ENCODE data around the gene ERC1.

ERC1 gene

DNA sequence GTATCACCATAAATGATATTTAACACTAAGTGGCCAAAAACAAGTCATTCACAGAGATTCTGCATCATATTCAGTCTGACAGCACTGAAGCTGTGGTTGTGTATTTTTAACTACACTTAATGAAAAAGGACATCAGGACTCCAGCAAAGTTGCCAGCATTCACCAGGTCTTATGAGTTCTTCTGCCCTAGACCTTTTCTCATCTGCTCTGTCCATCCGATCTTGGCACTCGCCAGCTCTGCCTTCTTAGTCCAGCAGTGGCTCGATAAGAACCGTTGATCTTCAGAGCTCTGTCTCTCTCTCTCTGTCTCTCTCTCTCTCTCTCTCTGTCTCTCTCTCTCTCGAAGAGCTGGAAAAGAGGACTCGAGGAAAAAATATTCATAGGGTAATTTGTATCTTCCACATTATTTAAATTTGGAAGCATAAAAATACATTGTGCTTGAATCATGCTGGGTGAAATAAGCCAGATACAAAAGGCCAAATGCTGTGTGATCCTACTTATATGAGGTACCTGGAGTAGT is 371.2 kb downstream of the ERC1 start:
- no peak for DNase-seq

DNA sequence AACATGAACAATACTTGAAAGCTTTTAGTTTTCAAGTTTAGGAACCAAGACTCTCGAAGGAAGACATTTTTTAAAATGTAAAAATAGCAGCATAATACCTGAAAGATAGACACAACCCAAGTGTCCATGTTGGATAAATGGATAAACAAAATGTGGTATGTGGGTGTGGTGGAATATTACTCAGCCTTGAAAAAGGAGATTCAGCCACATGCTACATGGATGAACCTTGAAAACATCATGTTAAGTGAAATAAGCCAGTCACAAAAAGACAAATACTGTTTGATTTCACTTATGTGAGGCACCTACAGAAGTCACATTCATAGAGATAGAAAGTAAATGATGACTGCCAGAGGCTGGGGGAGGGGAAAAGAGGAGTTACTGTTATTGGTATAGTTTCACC is 374.7 kb downstream of the ERC1 start:
- no peak for DNase-seq

DNA sequence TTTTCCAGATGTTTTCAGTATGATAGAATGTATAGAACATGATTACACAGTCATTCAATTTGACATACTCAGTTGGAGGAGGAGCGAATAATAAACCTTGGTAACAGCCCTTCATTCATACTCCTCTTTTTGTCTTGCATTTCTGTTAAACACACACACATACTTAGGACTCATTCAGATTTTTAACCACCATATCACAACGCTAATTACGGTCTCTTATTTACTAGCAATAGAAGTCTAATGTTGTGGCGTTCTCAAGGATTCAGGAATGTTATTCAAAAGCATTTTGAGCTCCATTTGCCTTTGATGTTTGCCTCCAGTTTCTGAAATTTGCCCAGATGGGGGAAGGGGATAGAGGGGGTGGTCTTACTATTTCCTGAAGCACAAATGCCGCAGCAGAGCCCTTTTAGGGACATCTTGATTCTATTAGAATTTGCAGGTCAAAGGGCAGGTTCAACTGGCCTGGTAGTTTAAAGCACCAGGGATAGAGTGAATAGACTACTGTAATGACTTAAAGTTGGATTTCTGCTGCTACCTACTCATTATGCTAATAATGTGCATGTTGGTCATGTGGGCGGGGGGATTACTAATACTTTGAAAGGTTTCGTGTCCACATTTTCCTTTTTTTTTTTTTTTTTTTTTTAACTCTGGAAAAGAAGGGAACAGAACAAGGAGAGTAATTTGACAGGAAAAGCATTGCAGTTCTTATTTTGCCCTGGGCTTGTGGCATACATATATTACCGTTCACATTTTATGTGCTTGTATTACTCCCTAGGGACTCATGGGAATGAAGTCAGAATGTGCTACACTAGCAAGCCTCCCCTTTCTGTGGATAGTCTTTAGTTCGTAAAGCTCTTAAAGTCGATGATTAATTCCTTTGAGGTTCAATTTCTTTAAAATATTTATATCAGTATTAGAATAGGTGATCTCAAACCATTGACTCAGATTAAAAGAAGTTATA is 376.6 kb downstream of the ERC1 start:
- peak; percentile 63 for DNase-seq

DNA sequence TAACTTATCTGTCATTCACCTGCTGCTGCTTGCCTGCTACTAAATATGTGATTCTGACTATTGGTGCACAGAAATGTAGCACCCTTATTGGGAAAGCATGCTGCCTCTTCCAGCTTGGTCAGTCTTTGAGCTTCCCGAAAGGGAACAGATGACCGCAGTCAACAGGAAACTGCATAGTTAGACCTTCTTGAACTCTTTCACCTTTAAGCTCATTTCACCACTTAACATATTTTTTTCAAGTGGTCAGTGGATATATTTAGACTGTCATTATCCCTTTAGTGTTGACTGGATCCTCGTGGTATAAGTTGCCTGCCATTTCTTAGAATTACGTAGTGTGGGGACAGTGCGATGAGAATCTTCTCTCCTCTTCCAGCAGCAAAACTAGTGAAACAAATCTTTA is 378.4 kb downstream of the ERC1 start:
- no peak for DNase-seq

DNA sequence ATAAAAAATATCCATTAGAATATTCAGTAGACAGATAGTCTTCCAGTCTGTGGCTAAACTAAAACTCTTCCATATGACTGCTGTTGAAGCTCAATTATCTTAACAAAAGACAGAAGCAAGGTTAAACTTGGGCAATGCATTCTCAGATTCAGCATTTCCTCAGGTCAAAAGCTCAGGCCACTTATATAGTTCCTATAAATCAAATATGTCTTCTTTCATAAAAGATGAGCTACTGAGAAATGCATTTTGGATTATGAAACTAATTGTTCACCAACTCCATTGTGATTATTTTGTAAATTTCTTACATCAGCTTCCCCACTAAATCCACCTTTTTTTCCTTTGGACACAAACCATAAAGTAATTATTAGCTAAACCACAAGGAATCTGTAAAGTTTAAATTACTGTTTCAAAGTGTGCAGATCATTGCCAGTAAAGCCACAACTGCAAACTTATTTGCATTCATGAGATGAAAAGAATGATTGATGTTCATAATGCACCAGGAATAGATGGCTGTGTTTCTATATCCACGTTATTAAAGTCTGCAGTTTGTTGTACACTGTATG is 379.0 kb downstream of the ERC1 start:
- DNase-seq, result peak; percentile 82

DNA sequence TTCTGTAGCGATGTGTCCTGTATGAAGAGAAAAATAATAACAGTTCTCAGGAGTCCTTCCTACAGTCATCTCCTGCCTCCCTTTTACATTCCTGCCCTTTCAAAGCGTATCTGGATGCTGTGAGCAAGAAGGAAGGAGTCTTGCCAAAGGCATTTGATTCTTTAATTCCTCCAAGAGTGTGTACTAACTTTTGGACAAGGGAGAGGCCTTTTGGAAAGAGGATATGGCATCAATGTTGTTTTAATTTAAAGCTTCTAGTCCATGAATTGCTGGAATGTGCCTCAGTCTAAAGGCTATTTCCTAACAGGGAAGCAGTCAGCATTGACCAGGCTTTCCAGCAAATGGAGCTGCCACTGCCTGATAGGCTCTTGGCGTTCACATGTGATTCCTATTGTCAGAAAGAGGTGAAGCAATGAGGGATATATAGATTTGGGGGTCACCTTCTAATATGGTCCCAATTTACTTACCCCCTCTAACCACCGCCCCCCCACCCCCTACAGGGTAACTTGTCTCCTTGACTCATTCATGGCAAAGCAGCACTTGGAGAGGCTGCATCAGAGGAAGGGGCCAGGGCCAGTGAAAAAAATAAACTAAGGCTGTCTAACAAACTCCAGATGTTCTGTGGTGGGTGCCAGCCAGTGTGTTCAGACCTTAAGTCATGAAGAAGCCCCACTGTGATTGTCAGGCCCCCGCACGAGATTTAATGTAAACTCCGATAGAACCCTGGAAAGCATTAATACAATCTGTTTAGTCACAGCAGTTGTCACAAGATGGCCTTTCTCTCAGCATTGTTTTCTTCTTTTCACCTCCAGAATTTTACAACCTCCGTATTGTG is 383.1 kb downstream of the ERC1 start:
- peak; percentile 94 for DNase-seq

DNA sequence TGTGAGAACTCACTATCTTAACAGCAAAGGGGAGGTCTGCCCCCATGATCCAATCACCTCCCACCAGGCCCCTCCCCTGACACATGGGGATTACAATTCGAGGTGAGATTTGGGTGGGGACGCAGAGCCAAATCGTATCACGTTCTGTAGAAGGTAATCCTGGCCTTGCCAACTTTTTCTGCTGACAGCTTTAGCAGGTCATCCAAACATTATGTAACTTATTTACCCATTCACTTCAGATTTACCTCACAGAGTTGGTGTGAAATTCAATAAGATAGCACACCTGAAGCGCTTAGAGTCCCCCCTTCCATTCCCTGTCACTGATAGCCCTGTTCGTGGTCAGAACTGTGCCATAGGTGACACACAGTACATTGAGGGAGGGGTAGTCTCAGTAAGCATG is 384.3 kb downstream of the ERC1 start:
- DNase-seq, result no peak

DNA sequence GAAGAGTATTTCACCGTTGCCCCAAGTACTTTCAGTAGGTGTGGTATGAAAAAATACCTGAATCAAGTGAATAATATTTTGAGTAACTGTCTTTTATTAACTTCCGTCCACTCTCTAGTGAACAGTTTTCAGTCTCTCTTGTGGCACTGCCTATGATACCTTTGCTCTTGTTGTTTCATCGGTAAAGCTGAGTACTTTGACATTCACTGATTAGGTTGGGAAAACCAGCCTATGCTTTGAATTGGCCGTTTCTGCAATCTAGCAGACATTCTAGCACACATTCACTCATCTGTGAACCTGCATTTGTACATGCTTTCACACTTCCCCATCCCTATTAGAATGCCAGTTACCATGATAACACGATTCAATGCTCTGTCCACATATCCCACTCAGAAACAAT is 386.1 kb downstream of the ERC1 start:
- no peak for DNase-seq

DNA sequence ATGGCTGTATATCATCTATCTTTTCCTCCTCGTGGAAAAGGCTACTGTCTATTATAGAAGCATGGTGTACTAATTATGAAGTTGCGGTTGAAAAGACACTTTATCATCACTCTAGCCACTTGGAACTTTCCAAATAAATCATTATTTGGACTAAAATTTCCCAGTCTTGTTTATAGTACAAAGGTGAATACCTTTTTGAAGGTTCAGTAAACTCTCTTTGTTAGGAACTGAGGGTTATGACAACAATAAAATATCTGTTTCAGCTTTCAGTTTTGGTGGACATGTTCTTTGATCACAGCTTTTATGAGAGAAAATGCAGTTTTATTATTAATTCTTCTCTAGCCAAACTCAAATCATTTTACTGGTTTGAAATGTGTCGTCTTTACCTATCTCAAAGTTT is 386.7 kb downstream of the ERC1 start:
- DNase-seq, result no peak

DNA sequence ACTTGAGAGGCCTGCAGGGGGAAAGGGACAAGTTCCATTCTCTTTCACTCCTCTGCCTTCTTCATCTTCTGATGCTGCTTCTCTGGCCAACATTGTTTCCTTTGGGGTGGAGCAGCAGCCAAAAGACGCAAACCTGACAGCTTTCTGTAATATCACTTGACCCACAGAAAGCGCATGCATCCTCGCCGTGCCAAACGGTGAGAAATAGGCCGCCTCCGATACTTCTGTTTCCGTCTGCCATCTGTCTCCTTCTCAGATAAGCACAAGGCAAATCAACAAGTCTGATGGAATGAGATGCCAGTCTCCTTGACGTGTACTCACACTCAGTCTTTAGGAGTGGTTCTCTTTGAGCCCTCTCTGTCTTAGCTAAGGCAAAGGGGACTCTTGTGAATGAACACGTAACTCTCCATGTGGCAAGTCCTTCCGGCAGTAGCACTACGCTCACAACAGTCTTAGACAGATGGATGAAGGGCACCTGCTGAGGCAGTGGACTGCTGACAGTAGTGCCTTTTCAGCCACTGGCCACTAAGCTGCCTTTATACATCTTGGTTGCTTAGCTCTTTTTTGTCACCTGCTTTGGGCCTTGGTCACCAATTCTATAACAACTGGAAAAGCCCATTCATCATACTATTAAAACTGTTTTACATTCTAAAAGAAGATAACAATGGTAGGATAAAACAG is 389.3 kb downstream of the ERC1 start:
- DNase-seq, result no peak

DNA sequence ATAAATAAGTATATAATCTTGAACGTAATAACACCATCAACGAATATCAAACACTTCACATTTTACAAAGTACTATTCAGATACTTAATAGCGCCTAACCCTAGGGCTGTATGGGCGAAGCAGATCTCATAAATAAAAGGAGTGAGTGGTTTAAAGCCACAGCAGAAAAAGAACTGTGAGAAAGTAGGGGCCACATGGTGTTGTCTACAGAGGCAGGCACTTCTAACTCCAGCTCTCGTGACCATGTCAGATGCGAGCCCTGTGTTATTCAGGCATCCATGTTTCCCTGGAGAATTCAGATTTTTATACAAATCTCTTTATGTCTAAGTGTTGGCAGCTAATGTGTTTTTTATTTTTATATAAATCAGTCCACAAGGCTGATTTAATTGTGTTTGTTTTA is 391.1 kb downstream of the ERC1 start:
- no peak for DNase-seq

DNA sequence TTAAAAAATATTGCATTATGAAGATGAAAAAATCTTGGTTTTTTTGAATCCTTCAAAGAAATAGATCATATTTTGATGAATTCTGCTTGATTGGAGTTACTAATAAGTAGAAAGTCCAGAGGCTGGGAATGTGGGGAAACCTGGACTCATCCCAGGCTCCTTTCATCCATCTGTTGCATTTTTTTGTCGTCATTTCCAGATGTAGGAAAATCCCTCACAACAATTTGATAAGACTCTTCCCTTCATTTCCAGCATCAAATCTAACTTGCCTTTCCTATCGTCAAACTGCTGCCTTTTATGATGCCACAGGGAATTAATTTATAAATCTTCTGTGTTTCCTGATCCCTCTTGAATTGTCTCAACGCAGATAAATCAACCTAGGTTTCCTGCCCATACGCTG is 391.8 kb downstream of the ERC1 start:
- DNase-seq, result no peak

DNA sequence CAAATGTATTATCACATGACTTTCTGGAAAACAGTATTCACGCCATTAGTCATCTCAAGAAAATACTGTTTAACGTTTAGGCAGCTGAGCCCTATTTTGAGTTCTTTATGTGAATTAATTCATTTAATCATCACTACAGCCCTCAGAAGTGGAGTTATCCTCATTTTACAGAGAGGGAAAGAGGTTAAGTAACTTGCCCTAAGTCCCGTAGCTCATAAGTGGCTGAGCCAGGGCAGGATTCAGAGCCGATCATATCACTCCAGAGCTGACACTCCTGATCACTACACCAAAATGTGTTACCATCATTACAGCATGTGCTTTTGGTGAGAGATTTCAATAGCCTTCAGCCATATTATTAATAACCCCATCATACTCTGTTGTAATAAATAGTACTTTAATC is 392.7 kb downstream of the ERC1 start:
- no peak for DNase-seq

DNA sequence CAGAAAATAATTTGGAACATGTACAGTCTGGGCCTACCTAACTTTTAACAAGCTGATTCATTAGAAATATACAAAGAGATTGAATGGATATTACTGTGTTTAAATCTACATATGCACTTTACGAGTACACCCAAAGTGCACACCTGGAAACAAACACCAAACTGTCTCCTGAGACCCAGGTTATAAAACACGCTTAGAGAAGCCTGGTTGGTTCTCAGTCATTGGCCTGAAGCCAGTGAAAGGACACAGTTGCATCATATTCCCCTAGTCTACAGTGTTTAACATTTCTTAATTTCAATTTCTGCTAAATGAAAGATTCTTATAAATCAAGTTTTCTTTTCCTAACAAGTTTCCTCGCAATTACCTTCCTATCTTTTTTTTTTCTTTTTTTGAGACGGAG is 393.9 kb downstream of the ERC1 start:
- DNase-seq, result no peak

DNA sequence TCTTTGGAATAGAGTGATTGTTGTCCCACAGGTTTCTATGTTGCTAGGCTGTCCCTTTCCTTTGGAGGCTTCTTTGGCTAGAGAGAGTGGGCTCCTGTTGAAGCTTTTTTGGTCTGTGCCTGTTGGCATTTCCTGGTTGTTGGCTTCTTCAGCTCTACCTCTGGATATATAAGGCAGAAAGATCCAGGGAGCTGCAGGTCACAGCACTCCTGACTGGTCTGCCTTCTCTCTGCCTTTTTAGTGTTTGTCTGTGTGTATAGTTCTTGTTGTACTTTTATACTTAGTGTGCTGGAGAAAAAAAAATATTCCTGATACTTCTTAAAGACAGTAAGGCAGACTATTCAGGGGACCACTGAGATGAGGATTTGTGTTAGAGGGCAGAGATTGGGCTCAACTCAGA is 400.7 kb downstream of the ERC1 start:
- DNase-seq, result no peak

DNA sequence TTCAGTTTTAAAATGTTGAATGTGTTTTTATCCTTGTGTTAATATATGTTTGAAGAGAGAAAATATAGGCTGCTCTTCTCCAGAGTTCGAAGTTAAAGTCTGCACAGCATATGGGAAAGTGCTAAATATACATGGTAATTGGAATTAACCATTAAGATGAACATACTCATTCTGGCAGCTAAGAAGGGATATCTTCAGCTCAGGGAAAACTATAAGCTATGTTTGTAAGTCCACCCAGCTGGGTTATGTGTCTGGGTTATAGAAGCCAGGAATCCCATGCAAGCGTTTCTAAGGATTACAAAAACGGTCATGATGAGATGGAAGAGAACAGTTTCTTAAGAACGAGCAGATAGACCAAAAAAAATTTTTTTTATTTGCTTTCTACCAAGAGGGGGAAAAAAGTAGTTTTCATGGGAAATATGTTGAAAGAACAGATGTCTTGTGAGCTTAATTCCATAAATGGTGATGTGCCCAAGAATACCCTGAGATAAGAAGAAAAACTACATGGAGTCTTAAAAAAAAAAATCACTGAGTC is 404.5 kb downstream of the ERC1 start:
- DNase-seq, result no peak

DNA sequence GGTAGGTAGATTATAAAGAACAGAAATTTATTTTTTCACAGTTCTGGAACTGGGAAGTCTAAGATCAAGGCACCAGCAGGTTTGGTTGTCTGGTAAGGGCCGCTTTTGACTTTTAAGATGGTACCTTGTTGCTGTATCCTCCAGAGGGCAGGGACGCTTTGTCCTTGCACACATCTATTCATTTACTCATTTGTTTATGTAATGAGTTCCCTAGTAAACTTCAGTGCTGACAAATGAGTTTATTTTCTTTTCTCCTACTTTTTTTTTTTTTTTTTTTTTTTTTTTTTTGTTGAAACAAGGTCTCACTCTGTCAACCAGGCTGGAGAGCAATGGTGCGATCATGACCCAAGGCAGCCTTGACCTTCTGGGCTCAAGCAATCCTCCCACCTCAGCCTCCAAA is 407.6 kb downstream of the ERC1 start:
- peak; percentile 39 for DNase-seq

DNA sequence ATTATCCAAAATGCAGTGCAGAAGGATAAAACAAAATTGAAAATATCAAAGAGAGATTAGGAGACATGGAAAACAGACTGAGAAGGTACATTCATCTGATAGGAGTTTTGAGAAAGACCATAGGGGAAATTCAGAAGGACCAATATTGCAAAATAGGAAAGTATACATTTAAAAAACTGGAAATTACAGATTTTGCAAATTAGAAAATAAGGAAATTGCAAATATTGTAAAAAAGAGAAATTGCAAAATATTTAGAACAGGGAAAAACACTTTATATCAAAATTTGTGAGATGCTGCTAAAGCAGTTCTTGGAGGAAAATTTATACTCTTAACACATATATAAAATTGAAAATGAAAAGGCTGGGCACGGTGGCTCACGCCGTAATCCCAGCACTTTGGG is 410.9 kb downstream of the ERC1 start:
- DNase-seq, result no peak

DNA sequence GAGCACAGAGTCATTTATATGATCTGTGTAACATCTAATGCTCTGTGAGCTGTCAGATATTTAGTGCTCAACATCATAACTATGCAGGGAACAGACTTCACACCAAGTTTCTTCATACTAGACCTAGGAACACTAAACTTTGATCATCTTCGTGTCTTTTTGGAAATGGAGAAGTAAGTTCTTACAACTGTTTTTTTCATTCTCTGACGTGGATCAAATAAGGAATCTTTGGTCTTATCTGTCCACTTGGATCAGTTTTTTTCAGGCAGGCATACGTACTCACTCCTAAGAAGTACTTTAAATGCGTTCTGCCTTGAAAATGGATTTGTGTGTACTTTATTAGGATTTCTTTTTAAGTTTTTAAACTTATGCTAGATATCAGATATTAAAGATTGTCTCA is 412.4 kb downstream of the ERC1 start:
- no peak for DNase-seq

DNA sequence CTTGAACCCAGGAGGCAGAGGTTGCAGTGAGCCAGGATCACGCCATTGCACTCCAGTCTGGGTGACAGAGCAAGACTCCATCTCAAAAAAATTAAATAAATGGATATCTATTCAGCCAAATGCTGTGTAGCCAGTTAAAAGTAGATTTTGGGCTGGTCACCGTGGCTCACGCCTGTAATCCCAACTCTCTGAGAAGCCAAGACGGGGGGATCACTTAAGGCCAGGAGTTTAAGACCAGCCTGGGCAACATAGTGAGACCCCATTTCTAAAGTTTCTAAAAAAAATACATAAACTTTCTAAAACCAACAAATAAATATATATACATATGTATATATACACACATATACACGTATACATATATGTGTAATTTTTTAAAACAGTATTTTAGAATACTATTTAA is 414.6 kb downstream of the ERC1 start:
- no peak for DNase-seq

DNA sequence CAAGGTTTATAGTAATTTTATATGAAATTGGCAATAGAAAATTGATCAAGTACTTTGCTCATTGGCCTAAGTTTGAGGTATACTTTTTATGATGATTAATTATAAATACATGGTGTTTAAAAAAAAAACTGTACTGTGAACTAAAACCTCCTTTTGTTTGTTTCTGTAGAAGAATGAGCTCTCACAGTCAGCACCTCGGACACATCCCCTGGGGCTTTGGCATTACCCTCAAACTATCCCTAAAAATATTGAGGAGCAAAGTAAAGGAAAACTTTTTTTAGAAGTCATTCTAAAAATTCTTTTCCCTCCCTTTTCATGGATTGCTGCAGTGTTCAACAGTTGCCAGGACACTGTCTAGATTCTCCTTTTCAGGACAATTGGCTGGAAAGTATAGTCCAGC is 419.8 kb downstream of the ERC1 start:
- DNase-seq, result no peak

DNA sequence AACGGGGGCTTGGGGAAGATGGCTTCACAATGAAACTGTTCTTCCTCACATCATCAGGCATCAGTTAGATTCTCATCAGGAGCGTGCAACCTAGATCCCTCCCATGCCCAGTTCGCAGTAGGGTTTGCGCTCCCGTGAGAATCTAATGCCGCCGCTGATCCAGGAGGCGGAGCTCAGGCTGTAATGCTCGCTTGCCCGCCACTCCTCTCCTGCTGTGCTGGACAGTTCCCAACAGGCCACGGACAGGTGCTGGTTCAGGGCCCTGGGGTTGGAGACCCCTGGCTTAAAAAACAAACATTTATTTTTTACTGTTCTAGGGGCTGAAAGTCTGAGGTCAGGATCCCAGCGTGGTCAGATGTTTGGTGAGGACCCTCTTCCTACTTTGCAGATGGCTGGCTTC is 422.9 kb downstream of the ERC1 start:
- DNase-seq, result no peak

DNA sequence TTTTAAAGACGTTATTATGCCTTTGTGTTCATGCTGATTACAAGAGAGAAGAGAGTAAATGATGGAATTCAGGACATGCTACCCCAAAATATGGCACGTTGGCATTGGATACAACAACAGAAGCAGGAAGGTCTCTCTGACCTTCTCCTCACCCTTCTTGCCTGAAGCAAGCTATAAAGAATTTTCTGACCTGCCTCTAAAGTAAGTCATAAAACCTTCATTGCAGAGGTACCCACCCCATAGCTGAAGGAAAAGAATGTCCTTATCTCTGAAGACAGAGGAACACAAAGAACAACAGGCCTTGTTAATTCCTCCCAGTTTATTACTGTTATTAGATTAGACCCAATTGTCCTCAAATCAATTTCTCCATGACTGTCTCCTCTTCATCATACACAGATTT is 427.1 kb downstream of the ERC1 start:
- no peak for DNase-seq
